ENCODE data around the gene ATP9A.

ATP9A gene

DNA sequence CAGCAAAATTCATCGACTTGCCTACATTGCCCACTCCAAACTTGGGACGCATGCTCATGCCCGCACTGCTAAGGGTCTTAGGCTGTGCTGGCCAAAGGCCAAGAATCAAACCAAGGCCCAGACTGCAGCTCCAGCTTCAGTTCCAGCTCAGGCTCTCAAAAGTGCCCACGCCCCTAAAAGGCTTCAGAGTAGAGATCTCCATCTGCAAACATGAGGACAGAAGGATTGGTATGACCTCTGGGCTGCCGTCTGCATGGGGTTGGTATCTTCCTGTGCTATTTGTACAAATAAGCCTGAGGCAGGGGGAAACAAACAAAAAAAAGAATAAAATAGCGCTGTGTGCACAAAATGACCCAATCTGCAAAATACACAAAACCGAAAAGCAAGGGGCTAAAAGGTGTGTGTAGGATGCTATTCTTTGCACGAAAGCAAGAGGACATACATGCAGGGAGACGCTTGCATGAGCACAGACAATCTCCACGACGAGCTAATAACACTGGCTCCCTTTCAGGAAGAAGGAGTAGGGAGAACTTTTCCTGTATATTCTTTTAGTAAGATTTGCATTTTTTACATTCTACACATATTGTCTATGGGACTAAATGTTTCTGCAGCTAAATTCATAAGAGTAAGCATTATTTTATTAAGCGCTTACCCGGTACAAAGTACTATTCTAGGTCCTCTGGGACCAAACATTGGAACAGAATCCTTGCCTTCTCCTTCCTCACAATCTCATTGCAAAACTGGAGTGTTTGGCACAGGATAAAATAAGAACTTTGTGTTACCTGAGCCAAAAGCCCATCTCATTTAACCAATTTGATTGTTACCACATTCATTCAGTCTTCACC, 33.1 kb downstream of the ATP9A start:
- H3K4me1 ChIP-seq (ENCODE audit: low read depth, poor library complexity, severe bottlenecking), result no peaks in the 10 kb centered on the region
- H4K20me1 ChIP-seq (ENCODE audit: insufficient read depth), result no peaks in the 10 kb centered on the region
- H3K36me3 ChIP-seq (ENCODE audit: insufficient read depth), result no peaks in the 10 kb centered on the region
- no peak overlapping the region for H3K27ac ChIP-seq
- no peak overlapping the region for H3K4me3 ChIP-seq (IDR thresholded peaks at IDR 0.05; ENCODE audit: insufficient read depth, low read depth, low read length)
- no peaks in the 10 kb centered on the region for H3K27me3 ChIP-seq (ENCODE audit: insufficient read depth, low read depth)
- H3K4me2 ChIP-seq, result no peak overlapping the region
- TF ChIP-seq, protein P1, sequence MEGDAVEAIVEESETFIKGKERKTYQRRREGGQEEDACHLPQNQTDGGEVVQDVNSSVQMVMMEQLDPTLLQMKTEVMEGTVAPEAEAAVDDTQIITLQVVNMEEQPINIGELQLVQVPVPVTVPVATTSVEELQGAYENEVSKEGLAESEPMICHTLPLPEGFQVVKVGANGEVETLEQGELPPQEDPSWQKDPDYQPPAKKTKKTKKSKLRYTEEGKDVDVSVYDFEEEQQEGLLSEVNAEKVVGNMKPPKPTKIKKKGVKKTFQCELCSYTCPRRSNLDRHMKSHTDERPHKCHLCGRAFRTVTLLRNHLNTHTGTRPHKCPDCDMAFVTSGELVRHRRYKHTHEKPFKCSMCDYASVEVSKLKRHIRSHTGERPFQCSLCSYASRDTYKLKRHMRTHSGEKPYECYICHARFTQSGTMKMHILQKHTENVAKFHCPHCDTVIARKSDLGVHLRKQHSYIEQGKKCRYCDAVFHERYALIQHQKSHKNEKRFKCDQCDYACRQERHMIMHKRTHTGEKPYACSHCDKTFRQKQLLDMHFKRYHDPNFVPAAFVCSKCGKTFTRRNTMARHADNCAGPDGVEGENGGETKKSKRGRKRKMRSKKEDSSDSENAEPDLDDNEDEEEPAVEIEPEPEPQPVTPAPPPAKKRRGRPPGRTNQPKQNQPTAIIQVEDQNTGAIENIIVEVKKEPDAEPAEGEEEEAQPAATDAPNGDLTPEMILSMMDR (conservative IDR thresholded peaks at IDR 0.05; ENCODE audit: low read depth, low read length), result no peak
- no peak overlapping the region for H3K9ac ChIP-seq
- no peaks in the 10 kb centered on the region for H3K79me2 ChIP-seq (ENCODE audit: insufficient read depth, low read depth)
- H2AFZ ChIP-seq (ENCODE audit: low read depth), result no peak overlapping the region

DNA sequence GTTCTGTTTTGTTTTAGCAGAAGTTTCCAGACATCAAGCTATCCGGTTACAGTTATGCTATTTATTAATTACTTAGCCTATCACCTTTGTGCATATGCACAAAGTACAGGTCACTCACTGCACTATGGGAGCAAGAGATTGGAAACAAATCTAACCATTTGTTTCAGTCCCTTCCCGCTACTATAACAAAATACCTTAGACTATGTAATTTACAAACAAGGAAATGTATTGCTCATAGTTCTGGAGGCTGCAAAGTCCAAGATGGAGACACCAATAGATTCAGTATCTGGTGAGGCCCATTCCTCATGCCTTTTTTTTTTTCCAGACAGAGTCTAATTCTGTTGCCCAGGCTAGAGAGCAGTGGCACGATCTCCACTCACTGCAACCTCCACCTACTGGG, 35.1 kb downstream of the ATP9A start:
- TF ChIP-seq, protein P1 (conservative IDR thresholded peaks at IDR 0.05; ENCODE audit: low read depth, low read length), result no peak
- Histone ChIP-seq H2AFZ (ENCODE audit: low read depth) (no peak overlapping the region), H4K20me1 (ENCODE audit: insufficient read depth) (no peaks in the 10 kb centered on the region), H3K27me3 (ENCODE audit: insufficient read depth, low read depth) (no peaks in the 10 kb centered on the region), H3K4me1 (ENCODE audit: low read depth, poor library complexity, severe bottlenecking) (no peaks in the 10 kb centered on the region), H3K36me3 (ENCODE audit: insufficient read depth) (no peaks in the 10 kb centered on the region), H3K27ac (no peak overlapping the region), H3K9ac (no peak overlapping the region), H3K4me3 (IDR thresholded peaks at IDR 0.05; ENCODE audit: insufficient read depth, low read depth, low read length) (no peak overlapping the region), H3K79me2 (ENCODE audit: insufficient read depth, low read depth) (no peaks in the 10 kb centered on the region), H3K4me2 (no peak overlapping the region)

DNA sequence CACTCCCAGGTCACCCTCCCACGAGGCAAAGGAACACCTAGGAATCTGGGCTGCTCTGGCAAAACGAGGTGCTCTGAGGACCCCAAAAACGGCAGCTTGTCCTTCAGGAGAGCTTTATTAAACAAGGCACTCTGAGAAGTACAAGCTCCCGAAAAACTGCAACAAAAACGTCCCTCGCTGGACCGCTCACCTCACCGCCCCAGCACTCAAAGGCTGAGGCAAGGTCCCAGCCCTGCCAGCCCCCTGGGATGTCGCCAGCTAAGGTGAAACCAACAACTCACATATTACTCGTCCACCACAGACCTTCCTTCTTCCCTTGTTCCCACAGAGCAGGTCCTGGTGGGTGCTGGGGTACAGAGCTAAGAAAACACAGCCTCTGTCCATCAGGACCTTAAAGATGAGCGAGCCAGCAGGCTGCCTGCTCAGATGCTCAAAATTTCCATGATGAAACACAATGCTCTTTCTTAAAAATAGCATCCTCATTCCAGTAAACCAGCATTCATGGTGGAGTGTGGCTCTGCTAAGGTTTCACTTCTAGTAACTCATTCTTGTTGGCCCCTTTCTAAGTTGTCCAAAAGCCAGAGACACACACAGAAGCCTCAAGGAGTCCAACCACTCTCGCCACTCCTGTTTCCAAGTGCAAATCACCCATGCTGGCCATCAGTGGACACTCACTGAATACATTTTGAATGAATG, 35.9 kb downstream of the ATP9A start:
- H3K9ac ChIP-seq, result no peak overlapping the region
- no peaks in the 10 kb centered on the region for H3K79me2 ChIP-seq (ENCODE audit: insufficient read depth, low read depth)
- H4K20me1 ChIP-seq (ENCODE audit: insufficient read depth), result no peaks in the 10 kb centered on the region
- H3K36me3 ChIP-seq (ENCODE audit: insufficient read depth), result no peaks in the 10 kb centered on the region
- no peak overlapping the region for H3K4me2 ChIP-seq
- TF ChIP-seq, protein P1 (conservative IDR thresholded peaks at IDR 0.05; ENCODE audit: low read depth, low read length), result no peak
- H3K4me3 ChIP-seq (IDR thresholded peaks at IDR 0.05; ENCODE audit: insufficient read depth, low read depth, low read length), result no peak overlapping the region
- H2AFZ ChIP-seq (ENCODE audit: low read depth), result no peak overlapping the region
- H3K4me1 ChIP-seq (ENCODE audit: low read depth, poor library complexity, severe bottlenecking), result no peaks in the 10 kb centered on the region
- no peak overlapping the region for H3K27ac ChIP-seq
- H3K27me3 ChIP-seq (ENCODE audit: insufficient read depth, low read depth), result no peaks in the 10 kb centered on the region

DNA sequence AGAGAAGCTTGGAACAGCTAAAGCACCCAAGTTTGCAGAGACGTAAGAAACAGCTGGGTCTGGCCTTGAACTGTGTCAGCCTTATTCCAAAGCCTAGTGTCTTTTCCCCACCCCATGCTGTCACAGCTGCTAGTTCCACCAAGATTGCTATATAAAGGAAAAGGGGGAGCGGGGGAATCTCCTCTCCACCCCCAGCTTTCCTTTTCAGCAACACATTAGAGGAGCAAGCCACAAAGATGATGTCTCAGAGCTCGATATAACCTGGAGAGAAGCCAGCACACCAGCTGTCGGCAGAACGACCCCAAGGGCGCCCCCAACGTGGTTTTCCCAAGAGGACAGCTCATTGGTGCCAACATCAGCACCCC, 36.5 kb downstream of the ATP9A start:
- H3K9ac ChIP-seq, result no peak overlapping the region
- no peak overlapping the region for H3K4me3 ChIP-seq (IDR thresholded peaks at IDR 0.05; ENCODE audit: insufficient read depth, low read depth, low read length)
- H3K79me2 ChIP-seq (ENCODE audit: insufficient read depth, low read depth), result no peaks in the 10 kb centered on the region
- H3K4me2 ChIP-seq, result no peak overlapping the region
- H2AFZ ChIP-seq (ENCODE audit: low read depth), result no peak overlapping the region
- no peaks in the 10 kb centered on the region for H4K20me1 ChIP-seq (ENCODE audit: insufficient read depth)
- no peaks in the 10 kb centered on the region for H3K27me3 ChIP-seq (ENCODE audit: insufficient read depth, low read depth)
- TF ChIP-seq, protein P1 (conservative IDR thresholded peaks at IDR 0.05; ENCODE audit: low read depth, low read length), result no peak
- no peak overlapping the region for H3K27ac ChIP-seq
- H3K4me1 ChIP-seq (ENCODE audit: low read depth, poor library complexity, severe bottlenecking), result no peaks in the 10 kb centered on the region
- H3K36me3 ChIP-seq (ENCODE audit: insufficient read depth), result no peaks in the 10 kb centered on the region

Data from KMS-11 (cell line).